Panc1 (cell line): ENCODE results near the gene SYT13. TPM values are rescaled to one million over a fixed set of nuclear protein-coding genes. Genes with fewer than 3 reads are reported as not detected.

Source experiments
- ATAC-seq: fragments of 200-7000 bp; cut with Tn5 transposase; 2 replicates; pipeline ENCODE4 v1.9.1; 2020; ENCODE audit warnings: mild to moderate bottlenecking, moderate library complexity
- BruUV-seq: library from RNA; stranded (reverse); fragments of 400-500 nt; replicated peaks from 2 replicates; lab custom pipeline; 2021; lab: Mats Ljungman, UMichigan
- CTCF ChIA-PET: fragments of 300-600 bp; sonication (Branson Sonifier 250); formaldehyde crosslinking; loops from one replicate; lab custom pipeline; 2022; ENCODE audit warnings: antibody characterized with exemption; lab: Charles Lee
- POLR2A ChIA-PET: fragments of 300-600 bp; sonication (Branson Sonifier 250); formaldehyde crosslinking; loops from one replicate; lab custom pipeline; 2022; ENCODE audit warnings: antibody characterized with exemption; lab: Charles Lee
- DNase-seq: peaks from one replicate; pipeline ENCODE4 v3.0.0-alpha.2; 2010; ENCODE audit warnings: low read depth, low spot score
- H3K27ac ChIP-seq: 2 replicates; pipeline ENCODE4 v1.5.1; 2011; ENCODE audit warnings: mild to moderate bottlenecking, low read length, inconsistent platforms
- H3K27me3 ChIP-seq: fragments of 200-500 bp; sonication (Bioruptor generic); 2 replicates; pipeline ENCODE4 v1.6.0; 2014; ENCODE audit warnings: low read length, inconsistent platforms; ENCODE audit not compliant: control insufficient read depth, insufficient read depth
- H3K36me3 ChIP-seq: fragments of 200-500 bp; sonication (Bioruptor generic); 2 replicates; pipeline ENCODE4 v1.5.1; 2014; ENCODE audit warnings: inconsistent platforms, mild to moderate bottlenecking, low read length, moderate library complexity; ENCODE audit not compliant: control insufficient read depth, insufficient read depth
- H3K4me1 ChIP-seq: 2 replicates; pipeline ENCODE4 v1.5.1; 2011; ENCODE audit warnings: inconsistent platforms, mild to moderate bottlenecking, low read length, moderate library complexity; ENCODE audit not compliant: control insufficient read depth, insufficient read depth
- H3K4me3 ChIP-seq, 2 experiments: 2 replicates each; pipeline ENCODE4 v1.5.1; 2011 to 2012; ENCODE audit warnings: low read depth in 2 of 2, low read length in 2 of 2, mild to moderate bottlenecking in 2 of 2, inconsistent platforms in 1 of 2, moderate library complexity in 1 of 2
- H3K9me3 ChIP-seq: fragments of 200-500 bp; sonication (Bioruptor generic); 2 replicates; pipeline ENCODE4 v1.5.1; 2014; ENCODE audit warnings: low read depth, mild to moderate bottlenecking, inconsistent platforms, low read length, moderate library complexity; ENCODE audit not compliant: control insufficient read depth, insufficient read depth
- POLR2AphosphoS5 ChIP-seq: IDR thresholded peaks from 2 replicates; pipeline ENCODE4 v1.6.1; 2012; ENCODE audit warnings: mild to moderate bottlenecking, low read depth, low read length, moderate library complexity
- SIN3A ChIP-seq: IDR thresholded peaks from 2 replicates; pipeline ENCODE4 v1.6.1; 2012; ENCODE audit warnings: low read depth, mild to moderate bottlenecking, low read length, moderate library complexity, borderline replicate concordance; ENCODE audit not compliant: insufficient read depth
- TCF7L2 ChIP-seq: IDR thresholded peaks from 2 replicates; pipeline ENCODE4 v1.6.1; 2011; ENCODE audit warnings: mild to moderate bottlenecking, low read depth, low read length, inconsistent platforms
- in situ Hi-C: cut with HindIII; loops from 2 replicates; pipeline ENCODE4 v1.10.0; 2016; ENCODE audit warnings: low sequenced_read_pairs, low pct_unique_long_range_greater_than_20kb
- intact Hi-C: fragments of 100-400 bp; cut with micrococcal nuclease; formaldehyde crosslinking; loops from one replicate; pipeline ENCODE4 v1.10.0; 2022; ENCODE audit not compliant: unreplicated experiment
- total RNA-seq: library from RNA; stranded (reverse); gene quantifications from one replicate; pipeline ENCODE4 v1.2.1, GENCODE V29; 2021; ENCODE audit not compliant: unreplicated experiment
- TF ChIP-seq, protein P1 (sequence below): fragments of 450-650 bp; IDR thresholded peaks from 2 replicates; pipeline ENCODE4 v1.5.1; 2017; ENCODE audit warnings: mild to moderate bottlenecking
- TF ChIP-seq, protein P2 (sequence below), 2 experiments: IDR thresholded peaks; 2 replicates each; pipeline ENCODE4 v1.6.1; 2011 to 2012; ENCODE audit warnings: low read depth in 2 of 2, control low read depth in 1 of 2, low read length in 1 of 2, mild to moderate bottlenecking in 1 of 2, moderate library complexity in 1 of 2; ENCODE audit not compliant: insufficient read depth in 1 of 2

SYT13 gene
- total RNA-seq, 1 experiment from 2014 or later = 0.13 TPM

DNA sequence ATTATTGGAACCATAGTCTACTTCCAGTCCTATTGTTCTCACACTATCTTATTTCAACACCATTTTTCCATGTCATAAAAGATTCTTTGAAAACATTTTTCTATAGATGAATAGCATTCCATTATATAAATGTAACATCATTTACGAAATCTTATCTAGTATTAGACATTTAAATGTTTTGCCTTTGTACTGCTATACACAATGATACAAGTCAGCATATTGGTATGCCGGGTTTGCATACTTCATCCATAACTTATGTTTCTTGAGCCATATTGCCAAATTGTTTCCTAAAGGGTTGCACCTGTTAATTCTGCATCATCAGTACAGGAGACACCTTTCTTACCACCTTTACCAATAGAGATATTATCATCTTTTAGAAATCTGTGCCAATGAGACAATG lies 68.2 kb downstream of the SYT13 start:
- H3K27ac ChIP-seq = no peak overlapping the region
- ATAC-seq (no peak), DNase-seq (no peak)
- BruUV-seq = no TSS peak
- in situ Hi-C loops (no loop called here), intact Hi-C loops (no loop called here)
- H3K9me3 ChIP-seq = no peaks in the 10 kb centered on the region
- H3K4me1 ChIP-seq = no peaks in the 10 kb centered on the region
- ChIA-PET CTCF (no interaction called here), POLR2A (no interaction called here)
- no peak overlapping the region for H3K4me3 ChIP-seq
- TF ChIP-seq SIN3A = no peak
- H3K36me3 ChIP-seq = no peaks in the 10 kb centered on the region
- no peaks in the 10 kb centered on the region for H3K27me3 ChIP-seq

DNA sequence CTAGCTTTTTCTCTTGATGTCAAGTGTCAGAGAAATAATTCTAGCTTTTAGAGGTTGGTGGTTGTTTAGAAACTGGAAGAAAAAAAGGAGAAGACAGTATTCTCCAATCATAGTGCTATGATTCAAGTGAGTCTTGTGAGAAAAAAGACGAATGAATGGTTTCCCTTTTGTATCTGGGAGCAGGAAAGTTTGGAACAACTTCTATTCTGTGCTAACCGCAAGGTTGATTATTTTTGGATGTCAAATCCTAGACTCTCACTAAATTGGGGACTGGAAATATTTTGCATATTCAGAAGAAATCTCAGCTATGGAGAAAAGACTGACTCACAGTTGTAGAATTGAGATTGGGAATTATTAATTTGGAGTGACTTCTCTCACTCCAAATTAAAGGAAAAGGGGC lies 69.2 kb downstream of the SYT13 start:
- Histone ChIP-seq H3K4me3 (no peak overlapping the region), H3K36me3 (no peaks in the 10 kb centered on the region), H3K9me3 (no peaks in the 10 kb centered on the region), H3K27ac (no peak overlapping the region), H3K27me3 (no peaks in the 10 kb centered on the region), H3K4me1 (no peaks in the 10 kb centered on the region)
- no peak for DNase-seq
- no peak for ATAC-seq
- BruUV-seq = no TSS peak
- ChIA-PET CTCF (no interaction called here), POLR2A (no interaction called here)
- intact Hi-C loops (no loop called here), in situ Hi-C loops (no loop called here)
- TF ChIP-seq TCF7L2 (no peak), SIN3A (no peak), POLR2AphosphoS5 (no peak)
- TF ChIP-seq, protein P1, sequence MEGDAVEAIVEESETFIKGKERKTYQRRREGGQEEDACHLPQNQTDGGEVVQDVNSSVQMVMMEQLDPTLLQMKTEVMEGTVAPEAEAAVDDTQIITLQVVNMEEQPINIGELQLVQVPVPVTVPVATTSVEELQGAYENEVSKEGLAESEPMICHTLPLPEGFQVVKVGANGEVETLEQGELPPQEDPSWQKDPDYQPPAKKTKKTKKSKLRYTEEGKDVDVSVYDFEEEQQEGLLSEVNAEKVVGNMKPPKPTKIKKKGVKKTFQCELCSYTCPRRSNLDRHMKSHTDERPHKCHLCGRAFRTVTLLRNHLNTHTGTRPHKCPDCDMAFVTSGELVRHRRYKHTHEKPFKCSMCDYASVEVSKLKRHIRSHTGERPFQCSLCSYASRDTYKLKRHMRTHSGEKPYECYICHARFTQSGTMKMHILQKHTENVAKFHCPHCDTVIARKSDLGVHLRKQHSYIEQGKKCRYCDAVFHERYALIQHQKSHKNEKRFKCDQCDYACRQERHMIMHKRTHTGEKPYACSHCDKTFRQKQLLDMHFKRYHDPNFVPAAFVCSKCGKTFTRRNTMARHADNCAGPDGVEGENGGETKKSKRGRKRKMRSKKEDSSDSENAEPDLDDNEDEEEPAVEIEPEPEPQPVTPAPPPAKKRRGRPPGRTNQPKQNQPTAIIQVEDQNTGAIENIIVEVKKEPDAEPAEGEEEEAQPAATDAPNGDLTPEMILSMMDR = no peak
- TF ChIP-seq, protein P2, sequence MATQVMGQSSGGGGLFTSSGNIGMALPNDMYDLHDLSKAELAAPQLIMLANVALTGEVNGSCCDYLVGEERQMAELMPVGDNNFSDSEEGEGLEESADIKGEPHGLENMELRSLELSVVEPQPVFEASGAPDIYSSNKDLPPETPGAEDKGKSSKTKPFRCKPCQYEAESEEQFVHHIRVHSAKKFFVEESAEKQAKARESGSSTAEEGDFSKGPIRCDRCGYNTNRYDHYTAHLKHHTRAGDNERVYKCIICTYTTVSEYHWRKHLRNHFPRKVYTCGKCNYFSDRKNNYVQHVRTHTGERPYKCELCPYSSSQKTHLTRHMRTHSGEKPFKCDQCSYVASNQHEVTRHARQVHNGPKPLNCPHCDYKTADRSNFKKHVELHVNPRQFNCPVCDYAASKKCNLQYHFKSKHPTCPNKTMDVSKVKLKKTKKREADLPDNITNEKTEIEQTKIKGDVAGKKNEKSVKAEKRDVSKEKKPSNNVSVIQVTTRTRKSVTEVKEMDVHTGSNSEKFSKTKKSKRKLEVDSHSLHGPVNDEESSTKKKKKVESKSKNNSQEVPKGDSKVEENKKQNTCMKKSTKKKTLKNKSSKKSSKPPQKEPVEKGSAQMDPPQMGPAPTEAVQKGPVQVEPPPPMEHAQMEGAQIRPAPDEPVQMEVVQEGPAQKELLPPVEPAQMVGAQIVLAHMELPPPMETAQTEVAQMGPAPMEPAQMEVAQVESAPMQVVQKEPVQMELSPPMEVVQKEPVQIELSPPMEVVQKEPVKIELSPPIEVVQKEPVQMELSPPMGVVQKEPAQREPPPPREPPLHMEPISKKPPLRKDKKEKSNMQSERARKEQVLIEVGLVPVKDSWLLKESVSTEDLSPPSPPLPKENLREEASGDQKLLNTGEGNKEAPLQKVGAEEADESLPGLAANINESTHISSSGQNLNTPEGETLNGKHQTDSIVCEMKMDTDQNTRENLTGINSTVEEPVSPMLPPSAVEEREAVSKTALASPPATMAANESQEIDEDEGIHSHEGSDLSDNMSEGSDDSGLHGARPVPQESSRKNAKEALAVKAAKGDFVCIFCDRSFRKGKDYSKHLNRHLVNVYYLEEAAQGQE (IDR thresholded peaks at IDR 0.05; ENCODE audit: insufficient read depth in 1 of 2, low read depth in 2 of 2, low read length in 1 of 2) = no peak

DNA sequence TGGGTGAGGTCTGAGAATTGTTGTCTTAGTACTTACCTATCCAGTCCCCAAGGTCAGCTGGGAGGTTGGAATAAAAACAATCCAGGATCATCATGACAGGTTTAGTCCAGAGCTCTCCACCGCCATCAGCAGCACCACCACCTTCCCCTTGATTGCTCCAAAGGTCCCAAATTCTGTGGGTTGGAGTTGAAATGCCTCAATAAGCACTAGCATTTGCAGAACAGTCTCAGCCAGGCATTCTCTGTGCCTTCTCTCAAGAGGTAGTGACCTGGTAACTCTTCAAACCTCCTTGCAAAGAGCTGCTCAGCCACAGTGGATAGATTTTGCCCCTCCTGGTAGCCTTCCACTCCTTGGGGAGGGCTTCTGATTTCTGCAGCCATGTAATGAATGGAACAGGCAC lies 70.1 kb downstream of the SYT13 start:
- in situ Hi-C loops (no loop called here), intact Hi-C loops (no loop called here)
- Histone ChIP-seq H3K4me3 (no peak overlapping the region), H3K36me3 (no peaks in the 10 kb centered on the region), H3K9me3 (no peaks in the 10 kb centered on the region), H3K27ac (no peak overlapping the region), H3K27me3 (no peaks in the 10 kb centered on the region), H3K4me1 (no peaks in the 10 kb centered on the region)
- TF ChIP-seq, protein P1 = no peak
- TF ChIP-seq TCF7L2 (no peak), SIN3A (no peak), POLR2AphosphoS5 (no peak)
- TF ChIP-seq, protein P2 (IDR thresholded peaks at IDR 0.05; ENCODE audit: insufficient read depth in 1 of 2, low read depth in 2 of 2, low read length in 1 of 2) = no peak
- BruUV-seq = no TSS peak
- POLR2A ChIA-PET = no interaction called here
- CTCF ChIA-PET = interaction anchor here (0.5 kb wide), 1 partner anchor 23 kb away, joined by 4 read pairs; no protein-coding TSS in a partner anchor
- DNase-seq = no peak
- no peak for ATAC-seq
